Common myeloid progenitor, CD34-positive (primary cell): ENCODE measurements around the gene APOBR.
"Not testable (repeated sequence)": the region's sequence is repeated elsewhere in the genome, so short reads cannot be mapped to it uniquely, and the experiment has no call there.

Experiments used
- CTCF ChIA-PET: fragments of 350-600 bp; sonication (Branson Sonifier 250); formaldehyde crosslinking; loops from one replicate; lab custom pipeline; 2021; ENCODE audit warnings: antibody characterized with exemption; lab: Charles Lee
- POLR2A ChIA-PET: fragments of 350-600 bp; sonication (Branson Sonifier 250); formaldehyde crosslinking; loops from one replicate; lab custom pipeline; 2021; ENCODE audit warnings: antibody characterized with exemption; lab: Charles Lee
- DNase-seq, 3 donors: peaks; one replicate each; pipeline versions ENCODE4 v3.0.0 to v3.0.0-alpha.2; 2013
- H3K27ac ChIP-seq, 2 experiments: 1 replicate in 1 of 2; 2 replicates in 1 of 2; pipeline ENCODE4 v1.7.0; 2013; ENCODE audit warnings: inconsistent platforms in 2 of 2, low read length in 2 of 2, mild to moderate bottlenecking in 2 of 2, low read depth in 1 of 2, moderate library complexity in 1 of 2; ENCODE audit not compliant: severe bottlenecking in 2 of 2, insufficient read depth in 1 of 2, poor library complexity in 1 of 2
- H3K27me3 ChIP-seq, 5 experiments: replicated peaks in 2 of 5; 1 replicate in 3 of 5; 2 replicates in 2 of 5; pipeline versions ENCODE4 v1.6.1 to v1.7.0; 2013; ENCODE audit warnings: low read length in 4 of 5, mild to moderate bottlenecking in 2 of 5, moderate library complexity in 2 of 5, inconsistent platforms in 1 of 5; ENCODE audit not compliant: insufficient read depth in 5 of 5, control insufficient read depth in 4 of 5
- H3K36me3 ChIP-seq, 4 experiments: 1 replicate in 2 of 4; 2 replicates in 2 of 4; pipeline versions ENCODE4 v1.6.1 to v1.7.0; 2013; ENCODE audit warnings: low read length in 3 of 4, control low read depth in 1 of 4, mild to moderate bottlenecking in 1 of 4; ENCODE audit not compliant: control insufficient read depth in 4 of 4, insufficient read depth in 4 of 4
- H3K4me1 ChIP-seq, 4 experiments: 1 replicate in 3 of 4; 2 replicates in 1 of 4; pipeline versions ENCODE4 v1.6.1 to v1.7.1; 2013; ENCODE audit warnings: low read length in 3 of 4, mild to moderate bottlenecking in 3 of 4, control low read depth in 1 of 4, inconsistent platforms in 1 of 4, moderate library complexity in 1 of 4; ENCODE audit not compliant: control insufficient read depth in 4 of 4, insufficient read depth in 4 of 4; ENCODE audit errors: control extremely low read depth in 1 of 4
- H3K4me3 ChIP-seq, 7 experiments: 1 replicate in 4 of 7; 2 replicates in 3 of 7; pipeline versions ENCODE4 v1.5.1 to v1.7.0; 2013; ENCODE audit warnings: mild to moderate bottlenecking in 7 of 7, low read length in 6 of 7, moderate library complexity in 6 of 7, inconsistent platforms in 2 of 7, low read depth in 2 of 7, control low read depth in 1 of 7; ENCODE audit not compliant: insufficient read depth in 4 of 7, control insufficient read depth in 1 of 7; ENCODE audit errors: extremely low read depth in 1 of 7
- H3K9me3 ChIP-seq, 5 experiments: 1 replicate in 4 of 5; 2 replicates in 1 of 5; pipeline versions ENCODE4 v1.6.1 to v1.7.1; 2013; ENCODE audit warnings: low read length in 4 of 5, mild to moderate bottlenecking in 2 of 5, inconsistent platforms in 1 of 5, low read depth in 1 of 5, moderate library complexity in 1 of 5; ENCODE audit not compliant: control insufficient read depth in 4 of 5, insufficient read depth in 2 of 5; ENCODE audit errors: control extremely low read depth in 1 of 5
- WGBS: methylation state at CpG from one replicate; pipeline ENCODE4 v1.1.5; 2013; ENCODE audit not compliant: insufficient coverage; 5-methylcytosine and 5-hydroxymethylcytosine counted together

APOBR gene

DNA sequence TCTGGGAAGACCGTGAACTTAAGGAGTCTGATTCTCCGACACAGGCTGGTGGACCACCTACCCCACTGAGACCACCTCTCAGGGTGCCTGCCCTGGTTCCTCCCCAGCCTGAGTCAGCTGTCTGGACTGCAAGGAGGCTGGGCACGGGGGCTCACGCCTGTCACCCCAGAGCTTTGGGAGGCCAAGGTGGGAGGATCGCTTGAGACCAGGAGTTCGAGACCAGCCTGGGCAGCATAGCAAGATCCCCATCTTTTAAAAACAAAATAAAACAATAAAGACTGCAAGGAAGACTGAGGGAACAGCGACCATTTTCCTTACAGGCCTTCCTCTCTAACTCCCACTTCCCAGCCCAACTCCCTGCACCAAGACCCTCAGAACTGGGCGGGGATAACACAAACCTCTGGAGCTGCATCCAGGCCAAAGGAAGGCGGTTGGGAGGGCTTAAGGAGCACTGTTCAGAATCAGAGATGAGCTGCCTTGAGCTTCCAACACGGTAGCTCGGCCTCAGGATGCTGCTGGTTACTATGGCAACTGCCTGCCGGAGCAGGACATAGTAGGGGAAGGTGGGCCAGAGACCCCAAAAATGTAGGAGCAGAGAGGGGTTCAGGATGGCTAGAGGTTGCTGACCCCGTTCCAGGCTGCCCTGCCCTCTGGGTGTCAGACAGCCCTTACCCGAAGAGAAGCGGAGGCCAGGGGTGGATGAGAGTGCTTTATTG, 4.4 kb downstream of the APOBR start:
- POLR2A ChIA-PET = no interaction called here
- no peak overlapping the region for H3K27ac ChIP-seq
- H3K27me3 ChIP-seq = no peaks in the 10 kb centered on the region
- WGBS = 95% methylated on average over 9 of the region's 15 CpGs
- no peak for DNase-seq
- CTCF ChIA-PET = no interaction called here
- H3K9me3 ChIP-seq = no peaks in the 10 kb centered on the region
- H3K4me3 ChIP-seq = no peak overlapping the region
- peaks cover 0 to 26% (median 4%) of the 10 kb centered on the region in 4 experiments for H3K36me3 ChIP-seq
- peaks cover 5 to 32% (median 23%) of the 10 kb centered on the region in 4 experiments for H3K4me1 ChIP-seq

DNA sequence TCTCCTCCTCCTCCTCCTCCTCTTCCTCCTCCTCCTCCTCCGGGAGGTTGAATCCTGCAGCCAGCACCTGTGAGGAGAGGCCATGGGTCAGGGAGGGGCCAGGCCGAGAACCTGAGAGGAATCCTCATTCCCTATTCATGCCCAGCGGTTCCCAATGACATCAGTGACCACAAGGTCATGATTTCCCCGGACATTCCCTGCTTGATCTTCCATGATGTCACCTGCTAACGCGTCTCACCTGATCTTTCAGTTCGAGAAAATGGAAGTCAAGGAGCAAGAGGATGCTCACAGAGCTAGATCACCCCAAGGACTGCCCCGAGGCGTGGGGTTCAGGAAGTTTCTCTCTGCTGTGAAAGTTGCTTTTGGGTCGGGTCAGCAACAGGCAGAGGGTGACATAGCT, 5.4 kb downstream of the APOBR start:
- Histone ChIP-seq H3K27me3 (no peaks in the 10 kb centered on the region), H3K4me3 (no peak overlapping the region), H3K9me3 (no peaks in the 10 kb centered on the region), H3K27ac (no peak overlapping the region), H3K4me1 (peaks cover 0 to 24% (median 14%) of the 10 kb centered on the region in 4 experiments), H3K36me3 (peaks cover 0 to 26% (median 4%) of the 10 kb centered on the region in 4 experiments)
- POLR2A ChIA-PET = no interaction called here
- CTCF ChIA-PET = no interaction called here
- no peak for DNase-seq
- 98% methylated on average over 6 of the region's 10 CpGs for WGBS

DNA sequence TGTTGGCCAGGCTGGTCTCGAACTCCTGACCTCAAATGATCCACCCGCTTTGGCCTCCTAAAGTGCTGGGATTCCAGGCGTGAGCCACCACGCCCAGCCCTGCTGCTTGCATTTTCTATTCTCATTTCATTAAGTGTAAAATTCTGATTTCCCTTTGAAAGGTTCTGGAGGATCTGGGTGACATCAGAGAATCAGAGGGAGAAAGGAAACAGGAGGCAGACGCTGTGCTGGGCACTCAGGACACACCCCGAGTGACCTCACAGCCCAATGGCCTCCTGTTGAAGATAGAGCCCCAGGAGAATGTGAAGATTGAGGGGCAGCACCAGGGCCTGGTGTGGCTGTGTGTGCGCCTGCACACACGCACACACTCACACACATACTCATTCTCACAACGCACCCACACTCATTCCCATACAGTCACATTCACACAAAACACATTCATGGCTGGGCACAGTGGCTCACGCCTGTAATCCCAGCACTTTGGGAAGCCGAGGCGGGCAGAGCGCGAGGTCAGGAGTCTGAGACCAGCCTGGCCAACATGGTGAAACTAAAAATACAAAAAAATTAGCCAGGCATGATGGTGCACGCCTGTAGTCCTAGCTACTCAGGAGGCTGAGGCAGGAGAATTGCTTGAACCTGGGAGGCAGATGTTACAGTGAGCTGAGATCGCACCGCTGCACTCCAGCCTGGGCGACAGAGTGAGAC, 6.2 kb downstream of the APOBR start:
- CTCF ChIA-PET = not testable (repeated sequence)
- 99% methylated on average over 7 of the region's 18 CpGs for WGBS
- POLR2A ChIA-PET = interaction anchor here (0.6 kb wide), 1 partner anchor 33 kb away, joined by 3 read pairs; no protein-coding TSS in a partner anchor

DNA sequence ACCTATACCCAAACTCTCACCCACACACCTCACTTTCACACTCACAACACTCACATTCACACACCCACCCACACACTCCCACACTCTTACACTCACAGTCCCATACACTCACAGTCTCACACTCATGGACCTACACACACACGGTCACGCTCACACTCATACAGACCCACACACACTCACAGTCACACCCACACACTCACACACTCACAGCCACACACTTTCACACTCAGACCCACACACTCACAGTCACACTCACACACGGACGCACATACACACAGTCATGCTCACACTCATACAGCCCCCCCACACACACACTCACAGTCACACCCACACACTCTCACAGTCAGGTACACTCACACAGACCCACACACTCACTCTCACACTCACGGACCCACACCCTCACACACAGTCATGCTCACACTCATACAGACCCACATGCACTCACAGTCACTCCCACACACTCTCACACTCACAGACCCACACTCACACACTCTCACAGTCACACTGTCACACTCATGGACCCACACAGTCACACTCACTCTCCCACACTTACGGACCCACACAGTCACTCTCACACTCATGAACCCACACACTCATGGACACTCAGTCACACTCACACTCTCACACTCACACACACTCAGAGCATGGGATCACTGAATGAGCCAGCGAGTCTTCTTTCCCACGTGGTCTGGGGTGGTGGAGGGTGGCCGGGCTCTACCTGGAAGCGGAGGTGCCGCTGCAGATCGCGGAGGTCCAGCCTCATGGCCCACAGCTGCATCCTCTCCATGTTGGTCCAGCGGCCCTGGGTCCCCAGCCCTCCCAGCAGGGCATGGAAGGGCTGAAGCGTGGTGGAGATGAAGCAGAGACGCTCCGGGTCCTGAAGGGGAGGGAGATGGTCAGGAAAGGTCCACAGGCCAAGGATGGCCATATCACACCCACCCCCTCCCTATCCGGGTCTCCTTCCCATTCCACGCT, 7.1 kb downstream of the APOBR start:
- DNase-seq = no peak
- peaks cover 0 to 8% (median under 1%) of the 10 kb centered on the region in 4 experiments for H3K4me1 ChIP-seq
- no peak overlapping the region for H3K4me3 ChIP-seq
- ChIA-PET CTCF (no interaction called here), POLR2A (no interaction called here)
- no peaks in the 10 kb centered on the region for H3K27me3 ChIP-seq
- no peak overlapping the region for H3K27ac ChIP-seq
- 98% methylated on average over 13 of the region's 19 CpGs for WGBS
- H3K36me3 ChIP-seq = peaks cover 0 to 26% (median 4%) of the 10 kb centered on the region in 4 experiments
- H3K9me3 ChIP-seq = no peaks in the 10 kb centered on the region

More for the DNA sequence above, 6.2 kb downstream of the APOBR start:
- H3K4me3 ChIP-seq, H3K27ac ChIP-seq, H3K27me3 ChIP-seq, DNase-seq, H3K9me3 ChIP-seq: not testable (repeated sequence)
- peaks cover 0 to 16% (median 6%) of the 10 kb centered on the region in 4 experiments for H3K4me1 ChIP-seq
- H3K36me3 ChIP-seq = peaks cover 0 to 26% (median 4%) of the 10 kb centered on the region in 4 experiments

DNA sequence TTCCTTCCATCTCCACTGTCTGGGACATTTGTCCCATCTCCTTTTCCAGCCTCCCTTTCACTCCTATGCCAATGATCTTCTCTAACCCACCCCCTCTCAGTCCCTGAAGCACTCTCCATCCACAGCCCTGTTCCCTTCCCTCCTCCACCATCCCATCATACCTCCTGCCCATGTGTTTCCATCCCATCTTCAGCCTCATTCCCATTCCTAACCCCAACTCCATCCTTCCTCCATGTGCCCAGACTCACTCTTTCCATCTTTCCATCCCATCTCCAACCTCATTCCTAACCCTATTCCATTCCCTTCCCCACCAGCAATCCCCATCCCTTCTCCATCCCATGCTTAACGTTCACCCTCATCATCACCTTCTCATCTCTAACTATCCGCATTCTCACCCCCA, 7.8 kb downstream of the APOBR start:
- Histone ChIP-seq H3K27me3 (no peaks in the 10 kb centered on the region), H3K27ac (no peak overlapping the region), H3K4me3 (no peak overlapping the region), H3K4me1 (peaks cover 0 to 8% (median 5%) of the 10 kb centered on the region in 4 experiments), H3K36me3 (peaks cover 0 to 20% (median 4%) of the 10 kb centered on the region in 4 experiments), H3K9me3 (no peaks in the 10 kb centered on the region)
- 90% methylated on average over 2 of the region's 2 CpGs for WGBS
- ChIA-PET POLR2A (no interaction called here), CTCF (interaction anchor here (0.9 to 2.1 kb wide), 2 partner anchors 10 to 19 kb away, joined by 3 to 9 read pairs; partner anchors contain the start of gene CLN3)
- DNase-seq = no peak

DNA sequence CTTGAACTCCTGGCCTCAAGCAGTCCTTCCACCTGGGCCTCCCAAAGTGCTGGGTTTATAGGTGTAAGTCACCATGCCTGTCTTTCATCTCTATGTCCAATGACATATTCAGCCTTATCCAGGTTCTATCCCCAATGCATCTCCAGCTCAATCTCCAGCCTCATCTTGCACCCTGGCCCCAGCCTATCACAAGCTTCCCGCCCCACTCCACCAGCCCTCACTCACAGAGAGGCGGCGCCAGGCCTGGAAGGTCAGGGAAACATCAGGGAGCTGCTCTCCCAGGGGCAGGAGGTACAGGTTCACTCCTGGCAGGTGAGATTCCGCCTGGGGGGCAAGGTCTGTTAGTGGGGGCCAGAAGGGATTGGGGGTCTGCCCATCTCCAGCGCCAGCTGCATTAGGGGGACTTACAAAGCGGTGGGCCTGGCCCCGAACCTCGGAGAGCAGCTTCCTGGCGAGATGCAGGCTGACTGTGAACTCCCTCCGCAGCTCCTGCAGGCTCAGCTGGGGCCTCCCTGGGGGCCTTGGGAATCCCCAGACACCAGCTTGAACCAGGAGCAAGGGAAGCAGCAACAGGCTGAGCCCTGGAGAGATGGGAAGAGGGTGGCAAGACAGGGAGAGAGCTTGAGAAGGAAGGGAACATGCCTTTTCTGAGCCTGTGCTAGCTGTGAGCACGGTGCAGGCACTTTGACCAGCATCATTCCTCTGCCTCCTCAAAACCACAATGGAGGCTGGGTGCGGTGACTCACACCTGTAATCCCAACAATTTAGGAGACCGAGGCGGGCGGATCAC, 9.2 kb downstream of the APOBR start:
- DNase-seq = no peak
- Histone ChIP-seq H3K36me3 (peaks cover 0 to 8% (median 0%) of the 10 kb centered on the region in 4 experiments), H3K4me3 (no peak overlapping the region), H3K27me3 (no peaks in the 10 kb centered on the region), H3K4me1 (peaks cover 0 to 18% (median 10%) of the 10 kb centered on the region in 4 experiments), H3K27ac (no peak overlapping the region), H3K9me3 (no peaks in the 10 kb centered on the region)
- 92% methylated on average over 9 of the region's 15 CpGs for WGBS
- CTCF ChIA-PET = interaction anchor here (1.2 to 2.1 kb wide), 4 partner anchors 9 to 46 kb away, joined by 4 to 9 read pairs (median 6); partner anchors contain the start of genes APOBR and CLN3
- POLR2A ChIA-PET = interaction anchor here (0.6 kb wide), 2 partner anchors 13 to 350 kb away, joined by 3 to 4 read pairs; no protein-coding TSS in a partner anchor
